K562 (cell line): ENCODE results near the gene SFTPB. TPM values are rescaled to one million over a fixed set of nuclear protein-coding genes. Genes with fewer than 3 reads are reported as not detected.
A peak's percentile ranks its signal among the peaks of the same experiment; 100 is the strongest.

Source experiments
- CC2D1A ChIP-seq: fragments of 450-650 bp; IDR thresholded peaks from 2 replicates; pipeline ENCODE4 v1.6.1; 2017; ENCODE audit warnings: mild to moderate bottlenecking
- CEBPB ChIP-seq: fragments of 450-650 bp; IDR thresholded peaks from 2 replicates; pipeline ENCODE4 v1.6.1; 2016; ENCODE audit warnings: missing genetic modification characterization, missing compliant biosample characterization
- CREBBP ChIP-seq: IDR thresholded peaks from one replicate; pipeline ENCODE4 v1.6.1; 2012; ENCODE audit warnings: low read depth, mild to moderate bottlenecking, control low read depth, inconsistent platforms, low read length
- ESRRB ChIP-seq: fragments of 250-450 bp; sonication (Bioruptor Pico); IDR thresholded peaks from 2 replicates; pipeline ENCODE4 v1.5.0; 2020; ENCODE audit warnings: mild to moderate bottlenecking, moderate library complexity, borderline replicate concordance
- GMEB1 ChIP-seq: fragments of 250-450 bp; sonication (Bioruptor Pico); IDR thresholded peaks from 2 replicates; pipeline ENCODE4 v1.4.0; 2020; ENCODE audit warnings: mild to moderate bottlenecking
- MCM7 ChIP-seq, 2 experiments: fragments of 450-650 bp; IDR thresholded peaks; 2 replicates each; pipeline ENCODE4 v1.6.1; 2016 to 2018
- SRSF3 ChIP-seq: fragments of 200-400 bp; formaldehyde crosslinking; IDR thresholded peaks from 2 replicates; pipeline ENCODE4 v1.6.1; 2016; ENCODE audit warnings: mild to moderate bottlenecking, low read length, moderate library complexity; ENCODE audit not compliant: insufficient read depth
- TGIF2 ChIP-seq: sonication (generic); formaldehyde crosslinking; IDR thresholded peaks from 2 replicates; pipeline ENCODE4 v1.8.1; 2022; ENCODE audit warnings: mild to moderate bottlenecking, missing genetic modification reagents, moderate library complexity
- VEZF1 ChIP-seq: fragments of 200-800 bp; sonication (Bioruptor generic); IDR thresholded peaks from 2 replicates; pipeline ENCODE4 v1.6.1; 2017; ENCODE audit warnings: missing genetic modification characterization, missing compliant biosample characterization
- ZNF263 ChIP-seq: sonication (generic); formaldehyde crosslinking; IDR thresholded peaks from 2 replicates; pipeline ENCODE4 v1.8.0; 2022; ENCODE audit warnings: mild to moderate bottlenecking, missing genetic modification reagents, borderline replicate concordance
- ZNF274 ChIP-seq: IDR thresholded peaks from 2 replicates; pipeline ENCODE4 v1.6.1; 2011; ENCODE audit warnings: low read depth, mild to moderate bottlenecking, low read length, moderate library complexity, borderline replicate concordance
- ZNF318 ChIP-seq, 2 experiments: fragments of 450-650 bp; IDR thresholded peaks; 2 replicates each; pipeline ENCODE4 v1.6.1; 2016; ENCODE audit warnings: mild to moderate bottlenecking in 2 of 2, borderline replicate concordance in 1 of 2, low read depth in 1 of 2, moderate library complexity in 1 of 2
- ZNF655 ChIP-seq: fragments of 250-450 bp; sonication (Bioruptor Pico); IDR thresholded peaks from 2 replicates; pipeline ENCODE4 v1.5.0; 2021
- polyA plus RNA-seq, 8 experiments: library from polyadenylated mRNA; depleted of rRNA in 4 of 8; stranded (reverse) in 5 of 8; unstranded in 3 of 8; fragments of >200 nt; fragmentation: Nextera tagmentation in 2 of 8; fragmentation: Illumina TruSeq in 1 of 8; extraction: Ambion mirVana in 2 of 8; extraction: Trizol in 1 of 8; gene quantifications; 2 replicates each; pipeline versions ENCODE4 v1.2.1 to v1.2.3, GENCODE V29; 2011 to 2014; ENCODE audit warnings: inconsistent platforms in 1 of 8, missing spikeins in 1 of 8
- total RNA-seq, 7 experiments: library from RNA; depleted of rRNA in 6 of 7; stranded (reverse); fragments of >200 nt in 6 of 7; fragmentation: Illumina TruSeq in 2 of 7; extraction: Trizol in 2 of 7; gene quantifications; 2 replicates each; pipeline versions ENCODE4 v1.2.1 to v1.2.3, GENCODE V29; 2011 to 2021; ENCODE audit warnings: low replicate concordance in 1 of 7
- TF ChIP-seq, protein P1 (sequence below): fragments of 450-650 bp; formaldehyde crosslinking; IDR thresholded peaks from 2 replicates; pipeline ENCODE4 v1.4.0; 2022; ENCODE audit warnings: missing genetic modification characterization

The SFTPB gene
- total and polyA plus RNA-seq, 9 of the 15 experiments (the other 6 are each of a cell fraction or from before 2014, with no cell fraction given): 0.03 to 7.0 TPM; not detected in 7

DNA sequence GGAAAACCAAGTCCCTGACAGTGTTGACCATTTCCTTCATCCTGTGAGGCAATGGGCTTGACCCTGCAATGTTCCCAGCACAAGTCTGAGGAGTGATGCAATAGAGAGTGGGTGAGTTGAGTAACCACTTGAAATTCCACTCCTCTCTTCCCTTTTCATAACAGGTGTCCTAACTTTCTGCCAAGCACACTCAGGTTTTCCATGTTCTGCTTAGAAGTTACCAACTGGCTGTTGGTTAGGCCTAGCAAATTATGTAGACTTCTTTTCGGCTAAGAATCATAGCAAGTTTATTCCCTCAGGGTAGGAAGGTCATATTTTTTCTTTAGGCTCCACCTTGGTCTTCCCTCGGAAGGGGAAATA, 37.7 kb upstream of the SFTPB start (continued):
- TF ChIP-seq VEZF1 (CRISPR knock-in tag) (no peak), CEBPB (tag) (peak; percentile 97), TGIF2 (no peak), SRSF3 (no peak), GMEB1 (CRISPR knock-in tag) (no peak), ESRRB (CRISPR knock-in tag) (no peak), MCM7 (IDR thresholded peaks at IDR 0.05) (no peak), ZNF318 (IDR thresholded peaks at IDR 0.05; ENCODE audit: borderline replicate concordance in 1 of 2, low read depth in 1 of 2) (peak in 1 of 2 experiments; percentile 75; a peak in 2 of 4 replicates), CC2D1A (no peak), ZNF263 (no peak), ZNF274 (no peak), ZNF655 (CRISPR knock-in tag) (no peak), CREBBP (no peak)
- TF ChIP-seq, protein P1, sequence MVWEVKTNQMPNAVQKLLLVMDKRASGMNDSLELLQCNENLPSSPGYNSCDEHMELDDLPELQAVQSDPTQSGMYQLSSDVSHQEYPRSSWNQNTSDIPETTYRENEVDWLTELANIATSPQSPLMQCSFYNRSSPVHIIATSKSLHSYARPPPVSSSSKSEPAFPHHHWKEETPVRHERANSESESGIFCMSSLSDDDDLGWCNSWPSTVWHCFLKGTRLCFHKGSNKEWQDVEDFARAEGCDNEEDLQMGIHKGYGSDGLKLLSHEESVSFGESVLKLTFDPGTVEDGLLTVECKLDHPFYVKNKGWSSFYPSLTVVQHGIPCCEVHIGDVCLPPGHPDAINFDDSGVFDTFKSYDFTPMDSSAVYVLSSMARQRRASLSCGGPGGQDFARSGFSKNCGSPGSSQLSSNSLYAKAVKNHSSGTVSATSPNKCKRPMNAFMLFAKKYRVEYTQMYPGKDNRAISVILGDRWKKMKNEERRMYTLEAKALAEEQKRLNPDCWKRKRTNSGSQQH (CRISPR knock-in tag): no peak
